ENCODE measurements around the gene ORMDL1. TPM values are rescaled to one million over a fixed set of nuclear protein-coding genes. Genes with fewer than 3 reads are reported as not detected.

Gene ORMDL1
- total and polyA plus RNA-seq, 8 donors, result 25.2 to 115 (median 49.9) TPM

DNA sequence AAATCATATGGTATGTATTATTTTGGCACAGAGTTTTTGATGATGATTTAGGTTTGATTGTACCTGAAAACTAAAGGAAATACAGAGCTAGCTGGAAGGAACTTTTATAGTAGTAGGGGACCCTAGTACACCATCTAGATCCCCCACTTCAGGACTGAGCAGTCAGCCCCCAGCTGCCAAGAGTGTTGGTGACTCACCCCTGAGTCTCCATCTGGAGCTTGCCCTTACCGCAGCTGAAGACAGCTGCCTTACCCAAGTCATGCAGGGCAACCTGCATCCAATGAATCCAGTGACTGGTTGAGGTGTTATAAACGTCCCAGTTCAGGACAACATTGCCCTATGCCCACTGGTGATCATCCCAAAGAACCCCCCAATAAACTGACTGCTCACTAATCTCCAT lies 15.4 kb upstream of the ORMDL1 start:
- Histone ChIP-seq H3K4me3 (no peak overlapping the region), H3K4me1 (peaks cover 0 to 40% (median 12%) of the 10 kb centered on the region in 4 donors), H3K36me3 (peaks cover 0 to 38% (median 37%) of the 10 kb centered on the region in 4 donors), H3K9me3 (no peaks in the 10 kb centered on the region), H3K27me3 (no peaks in the 10 kb centered on the region), H3K27ac (no peak overlapping the region)
- TF ChIP-seq EP300 (IDR thresholded peaks at IDR 0.05) (no peak), POLR2AphosphoS5 (IDR thresholded peaks at IDR 0.05) (no peak), POLR2A (IDR thresholded peaks at IDR 0.05) (no peak)
- TF ChIP-seq, protein P1, sequence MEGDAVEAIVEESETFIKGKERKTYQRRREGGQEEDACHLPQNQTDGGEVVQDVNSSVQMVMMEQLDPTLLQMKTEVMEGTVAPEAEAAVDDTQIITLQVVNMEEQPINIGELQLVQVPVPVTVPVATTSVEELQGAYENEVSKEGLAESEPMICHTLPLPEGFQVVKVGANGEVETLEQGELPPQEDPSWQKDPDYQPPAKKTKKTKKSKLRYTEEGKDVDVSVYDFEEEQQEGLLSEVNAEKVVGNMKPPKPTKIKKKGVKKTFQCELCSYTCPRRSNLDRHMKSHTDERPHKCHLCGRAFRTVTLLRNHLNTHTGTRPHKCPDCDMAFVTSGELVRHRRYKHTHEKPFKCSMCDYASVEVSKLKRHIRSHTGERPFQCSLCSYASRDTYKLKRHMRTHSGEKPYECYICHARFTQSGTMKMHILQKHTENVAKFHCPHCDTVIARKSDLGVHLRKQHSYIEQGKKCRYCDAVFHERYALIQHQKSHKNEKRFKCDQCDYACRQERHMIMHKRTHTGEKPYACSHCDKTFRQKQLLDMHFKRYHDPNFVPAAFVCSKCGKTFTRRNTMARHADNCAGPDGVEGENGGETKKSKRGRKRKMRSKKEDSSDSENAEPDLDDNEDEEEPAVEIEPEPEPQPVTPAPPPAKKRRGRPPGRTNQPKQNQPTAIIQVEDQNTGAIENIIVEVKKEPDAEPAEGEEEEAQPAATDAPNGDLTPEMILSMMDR (IDR thresholded peaks at IDR 0.05), result no peak
- intact Hi-C loops (cut with DNase I; ENCODE audit: low total_unique reads), result no loop called here
- 51 to 93% (median 73%) methylated on average over 1 to 2 of the region's 2 CpGs for WGBS, 5 donors
- DNase-seq, result no peak

DNA sequence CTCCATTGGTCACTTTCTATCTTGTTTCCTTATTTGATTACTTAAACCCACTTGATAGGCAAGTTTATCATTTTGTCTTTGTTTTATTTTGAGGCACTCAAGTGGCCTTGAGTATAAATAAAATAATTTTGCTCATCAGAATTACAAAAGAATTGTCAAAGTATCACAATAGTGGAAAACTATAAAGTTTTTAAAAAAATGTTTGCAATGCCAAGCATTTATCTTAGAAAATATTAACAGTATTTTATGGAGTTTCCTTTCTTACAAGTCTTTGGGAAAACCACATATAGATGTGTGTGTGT lies 14.8 kb upstream of the ORMDL1 start:
- TF ChIP-seq POLR2A (IDR thresholded peaks at IDR 0.05) (no peak), POLR2AphosphoS5 (IDR thresholded peaks at IDR 0.05) (no peak)
- Histone ChIP-seq H3K36me3 (peaks cover 2 to 44% (median 41%) of the 10 kb centered on the region in 4 donors), H3K4me3 (no peak overlapping the region), H3K4me1 (peaks cover 0 to 40% (median 12%) of the 10 kb centered on the region in 4 donors), H3K27ac (no peak overlapping the region), H3K9me3 (no peaks in the 10 kb centered on the region), H3K27me3 (no peaks in the 10 kb centered on the region)
- no peak for DNase-seq
- intact Hi-C loops (cut with DNase I; ENCODE audit: low total_unique reads), result no loop called here

DNA sequence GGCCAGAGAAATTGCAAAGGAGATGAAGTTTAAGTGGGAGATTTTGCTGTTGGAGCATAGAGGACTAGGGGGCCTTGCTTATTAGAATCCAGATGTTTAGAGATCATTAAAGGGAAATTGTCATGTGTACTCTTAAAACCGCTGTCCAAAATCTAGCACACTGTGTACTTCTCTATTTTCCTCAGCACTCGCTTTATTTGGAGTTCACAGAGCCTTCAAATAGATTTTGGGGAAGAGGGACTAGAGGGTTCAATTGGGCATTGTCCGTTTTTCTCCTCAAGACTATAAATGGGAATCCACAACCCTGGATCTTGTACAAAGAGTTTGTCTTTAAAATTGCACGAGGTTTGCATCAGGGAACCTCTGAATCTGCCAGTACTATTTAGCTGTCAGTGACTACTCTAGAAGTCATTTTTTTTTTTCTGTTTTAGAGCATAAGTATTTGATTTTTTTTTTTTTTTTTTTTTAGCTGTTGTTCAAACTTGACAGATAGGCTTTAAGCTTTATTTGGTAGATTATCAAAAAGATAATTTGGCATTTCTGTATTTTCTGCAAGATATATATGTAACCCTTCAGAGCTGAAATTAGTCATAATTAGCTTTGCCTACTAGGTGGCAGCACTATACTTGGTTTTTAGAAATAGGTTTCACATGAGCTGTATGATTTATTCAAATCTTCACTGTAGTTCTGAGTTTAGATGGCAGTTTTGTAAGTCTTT lies 14.3 kb upstream of the ORMDL1 start:
- peaks cover 0 to 40% (median 12%) of the 10 kb centered on the region in 4 donors for H3K4me1 ChIP-seq
- H3K27me3 ChIP-seq, result no peaks in the 10 kb centered on the region
- TF ChIP-seq, protein P1 (IDR thresholded peaks at IDR 0.05), result peak in 3 of 7 experiments; percentile 13 to 25 (median 23)
- TF ChIP-seq POLR2A (IDR thresholded peaks at IDR 0.05), result no peak
- 49 to 80% (median 73%) methylated on average over 4 of the region's 4 CpGs for WGBS, 5 donors
- intact Hi-C loops (cut with DNase I; ENCODE audit: low total_unique reads), result no loop called here
- H3K36me3 ChIP-seq, result peaks cover 4 to 49% (median 47%) of the 10 kb centered on the region in 4 donors
- no peaks in the 10 kb centered on the region for H3K9me3 ChIP-seq
- no peak overlapping the region for H3K4me3 ChIP-seq
- H3K27ac ChIP-seq, result peak overlapping the region in 1 of 5 donors; percentile 8
- peak in 1 of 2 donors; percentile 64 for DNase-seq

DNA sequence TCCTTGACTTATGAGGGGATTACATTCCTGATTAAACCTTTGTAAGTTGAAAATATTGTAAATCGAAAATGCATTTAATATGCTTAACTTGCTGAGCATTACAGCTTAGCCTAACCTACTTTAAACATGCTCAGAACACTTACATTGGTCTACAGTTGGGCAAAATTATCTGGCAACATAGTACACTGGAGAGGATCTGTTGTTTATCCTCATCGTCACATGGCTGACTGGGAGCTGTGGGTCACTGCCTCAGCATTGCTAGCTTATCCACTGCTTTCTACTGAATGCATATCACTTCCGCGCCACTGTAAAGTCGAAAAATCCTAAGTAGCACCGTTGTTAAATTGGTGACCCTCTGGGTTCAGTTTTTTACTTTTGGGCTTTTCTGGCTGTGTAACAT lies 13.8 kb upstream of the ORMDL1 start:
- peak overlapping the region in 1 of 5 donors; percentile 8 for H3K27ac ChIP-seq
- H3K9me3 ChIP-seq, result no peaks in the 10 kb centered on the region
- peaks cover 0 to 40% (median 12%) of the 10 kb centered on the region in 4 donors for H3K4me1 ChIP-seq
- peaks cover 4 to 55% (median 52%) of the 10 kb centered on the region in 4 donors for H3K36me3 ChIP-seq
- intact Hi-C loops (cut with DNase I; ENCODE audit: low total_unique reads), result no loop called here
- no peak for DNase-seq
- WGBS, 5 donors, result 86 to 92% (median 90%) methylated on average over 6 of the region's 6 CpGs
- TF ChIP-seq POLR2A (IDR thresholded peaks at IDR 0.05), result no peak
- TF ChIP-seq, protein P1 (IDR thresholded peaks at IDR 0.05), result no peak
- no peak for TF ChIP-seq POLR2AphosphoS5 (IDR thresholded peaks at IDR 0.05)
- no peak for TF ChIP-seq EP300 (IDR thresholded peaks at IDR 0.05)
- no peaks in the 10 kb centered on the region for H3K27me3 ChIP-seq
- H3K4me3 ChIP-seq, result no peak overlapping the region

DNA sequence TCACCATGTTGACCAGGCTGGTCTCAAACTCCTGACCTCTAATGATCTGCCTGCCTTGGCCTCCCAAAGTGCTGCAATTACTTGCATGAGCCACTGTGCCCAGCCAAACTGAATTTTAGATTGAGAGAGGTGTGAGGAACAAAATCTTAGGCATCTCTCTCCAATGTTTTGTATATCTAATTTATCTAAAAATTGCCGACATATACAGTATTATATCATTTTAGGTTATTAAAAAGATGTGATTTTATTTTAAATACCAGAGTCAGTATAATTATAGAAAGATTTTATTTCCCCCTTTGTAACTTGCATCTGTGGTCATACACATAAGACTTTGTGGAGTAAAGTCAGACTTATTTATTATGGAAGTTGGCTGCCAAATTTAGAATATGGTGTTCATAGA lies 10.2 kb upstream of the ORMDL1 start:
- H3K9me3 ChIP-seq, result no peaks in the 10 kb centered on the region
- no peak for DNase-seq
- intact Hi-C loops (cut with DNase I; ENCODE audit: low total_unique reads), result no loop called here
- TF ChIP-seq POLR2AphosphoS5 (IDR thresholded peaks at IDR 0.05), result no peak
- no peak for TF ChIP-seq EP300 (IDR thresholded peaks at IDR 0.05)
- TF ChIP-seq POLR2A (IDR thresholded peaks at IDR 0.05), result no peak
- TF ChIP-seq, protein P1 (IDR thresholded peaks at IDR 0.05), result no peak
- peaks cover 0 to 22% (median 6%) of the 10 kb centered on the region in 4 donors for H3K4me1 ChIP-seq
- no peak overlapping the region for H3K27ac ChIP-seq
- H3K4me3 ChIP-seq, result no peak overlapping the region
- 93 to 100% (median 97%) methylated on average over 1 of the region's 1 CpG for WGBS, 5 donors
- H3K36me3 ChIP-seq, result peaks cover 4 to 61% (median 55%) of the 10 kb centered on the region in 4 donors
- H3K27me3 ChIP-seq, result no peaks in the 10 kb centered on the region
